HepG2 (cell line): ENCODE data around the gene TMED5. TPM values are rescaled to one million over a fixed set of nuclear protein-coding genes. Genes with fewer than 3 reads are reported as not detected.
A peak's percentile ranks its signal among the peaks of the same experiment; 100 is the strongest.

Source experiments
- BHLHE40 ChIP-seq: IDR thresholded peaks from 2 replicates; pipeline ENCODE4 v1.6.1; 2011; ENCODE audit warnings: low read length, improper control_type of control experiment
- ELF1 ChIP-seq: sonication (generic); formaldehyde crosslinking; IDR thresholded peaks from 2 replicates; pipeline ENCODE4 v1.4.0; 2020; ENCODE audit warnings: missing genetic modification reagents
- ISL2 ChIP-seq: sonication (generic); formaldehyde crosslinking; IDR thresholded peaks from 2 replicates; pipeline ENCODE4 v1.5.0; 2020; ENCODE audit warnings: missing genetic modification reagents
- KAT2B ChIP-seq: fragments of 150-350 bp; IDR thresholded peaks from 2 replicates; pipeline ENCODE4 v1.6.1; 2014; ENCODE audit warnings: low read depth, low read length, borderline replicate concordance
- MXI1 ChIP-seq: IDR thresholded peaks from 3 replicates; pipeline ENCODE4 v1.6.1; 2012; ENCODE audit warnings: low read depth, low read length, inconsistent platforms, borderline replicate concordance
- SOX13 ChIP-seq, 3 experiments: fragments of 450-650 bp in 1 of 3; sonication (generic) in 1 of 3; formaldehyde crosslinking in 1 of 3; IDR thresholded peaks in 2 of 3; conservative IDR thresholded peaks in 1 of 3; 2 replicates each; pipeline versions ENCODE4 v1.5.0 to v1.6.1; 2016 to 2020; ENCODE audit warnings: antibody characterized with exemption in 1 of 3, mild to moderate bottlenecking in 1 of 3, missing compliant biosample characterization in 1 of 3, missing genetic modification reagents in 1 of 3, moderate library complexity in 1 of 3
- TBL1XR1 ChIP-seq: fragments of 150-350 bp; IDR thresholded peaks from 2 replicates; pipeline ENCODE4 v1.6.1; 2014; ENCODE audit warnings: borderline replicate concordance, low read length; ENCODE audit not compliant: partially characterized antibody
- U2AF1 ChIP-seq: fragments of 200-400 bp; formaldehyde crosslinking; optimal IDR thresholded peaks from 2 replicates; pipeline ENCODE3; 2017; ENCODE audit warnings: mild to moderate bottlenecking, low read depth, low read length
- ZNF121 ChIP-seq: sonication (generic); formaldehyde crosslinking; IDR thresholded peaks from 2 replicates; pipeline ENCODE4 v1.5.0; 2020; ENCODE audit warnings: mild to moderate bottlenecking, missing genetic modification reagents
- ZNF558 ChIP-seq: sonication (generic); formaldehyde crosslinking; IDR thresholded peaks from 2 replicates; pipeline ENCODE4 v1.9.0; 2022; ENCODE audit warnings: mild to moderate bottlenecking, missing genetic modification reagents, borderline replicate concordance
- ZNF768 ChIP-seq: sonication (generic); formaldehyde crosslinking; IDR thresholded peaks from 2 replicates; pipeline ENCODE4 v1.4.0; 2020; ENCODE audit warnings: missing genetic modification reagents
- ZNF841 ChIP-seq: sonication (generic); formaldehyde crosslinking; IDR thresholded peaks from 2 replicates; pipeline ENCODE4 v1.8.1; 2023; ENCODE audit warnings: missing genetic modification reagents, borderline replicate concordance
- ZZZ3 ChIP-seq: sonication (generic); formaldehyde crosslinking; IDR thresholded peaks from 2 replicates; pipeline ENCODE4 v1.4.0; 2020; ENCODE audit warnings: missing genetic modification reagents, mild to moderate bottlenecking, borderline replicate concordance
- polyA plus RNA-seq, 8 experiments: library from polyadenylated mRNA; depleted of rRNA in 3 of 8; stranded (reverse) in 7 of 8; unstranded in 1 of 8; fragments of >200 nt; fragmentation: Illumina TruSeq in 4 of 8; extraction: Trizol in 4 of 8; gene quantifications; 2 replicates each; pipeline versions ENCODE4 v1.2.1 to v1.2.3, GENCODE V29; 2011 to 2016; ENCODE audit warnings: low read depth in 4 of 8, missing spikeins in 1 of 8, mixed read lengths in 1 of 8; ENCODE audit not compliant: insufficient read depth in 1 of 8
- total RNA-seq, 5 experiments: library from RNA; depleted of rRNA; stranded (reverse); fragments of >200 nt; fragmentation: Illumina TruSeq; extraction: Trizol; gene quantifications; 2 replicates each; pipeline ENCODE4 v1.2.3, GENCODE V29; 2016; ENCODE audit warnings: low read depth in 1 of 5
- TF ChIP-seq, protein P1 (sequence below): IDR thresholded peaks from 2 replicates; pipeline ENCODE4 v1.6.1; 2018; ENCODE audit warnings: missing genetic modification reagents
- TF ChIP-seq, protein P2 (sequence below): sonication (generic); formaldehyde crosslinking; IDR thresholded peaks from 2 replicates; pipeline ENCODE4 v1.4.0; 2020; ENCODE audit warnings: missing genetic modification reagents
- TF ChIP-seq, protein P3 (sequence below): sonication (generic); formaldehyde crosslinking; conservative IDR thresholded peaks from 2 replicates; pipeline ENCODE4 v1.8.0; 2022; ENCODE audit warnings: low read depth, missing genetic modification reagents
- TF ChIP-seq, protein P4 (sequence below), 2 experiments: sonication (generic) in 1 of 2; formaldehyde crosslinking in 1 of 2; IDR thresholded peaks; 2 replicates each; pipeline versions ENCODE4 v1.6.1 to v1.9.0; 2014 to 2022; ENCODE audit warnings: antibody characterized with exemption in 1 of 2, borderline replicate concordance in 1 of 2, inconsistent platforms in 1 of 2, low read depth in 1 of 2, missing genetic modification reagents in 1 of 2
- TF ChIP-seq, protein P5 (sequence below): sonication (generic); formaldehyde crosslinking; IDR thresholded peaks from 2 replicates; pipeline ENCODE4 v1.8.0; 2022; ENCODE audit warnings: mild to moderate bottlenecking, missing genetic modification reagents, moderate library complexity

TMED5 gene
- total and polyA plus RNA-seq, 2 of the 13 experiments (the other 11 are each of a cell fraction or from before 2014, with no cell fraction given) = 58.1 to 99.0 TPM

DNA sequence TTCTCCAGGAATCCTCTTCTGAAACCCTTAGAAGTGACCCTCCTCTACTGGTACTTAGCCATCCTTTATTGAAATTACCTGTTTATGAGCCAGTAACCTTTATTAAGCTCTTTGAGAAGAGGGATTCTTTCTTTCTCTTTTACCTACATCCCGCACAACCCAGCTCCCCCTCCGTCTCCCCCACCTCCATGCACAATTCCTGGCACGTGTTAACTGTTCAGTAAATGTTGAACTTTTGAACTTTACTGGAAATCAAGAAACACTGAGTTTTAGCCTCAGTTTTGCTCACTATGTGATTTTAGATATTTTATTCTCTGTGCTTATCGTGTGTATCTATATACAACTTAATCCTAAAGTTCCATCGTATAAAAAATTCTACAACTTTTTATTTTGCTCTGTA lies 1.8 kb downstream of the TMED5 start (continued):
- TF ChIP-seq, protein P1, sequence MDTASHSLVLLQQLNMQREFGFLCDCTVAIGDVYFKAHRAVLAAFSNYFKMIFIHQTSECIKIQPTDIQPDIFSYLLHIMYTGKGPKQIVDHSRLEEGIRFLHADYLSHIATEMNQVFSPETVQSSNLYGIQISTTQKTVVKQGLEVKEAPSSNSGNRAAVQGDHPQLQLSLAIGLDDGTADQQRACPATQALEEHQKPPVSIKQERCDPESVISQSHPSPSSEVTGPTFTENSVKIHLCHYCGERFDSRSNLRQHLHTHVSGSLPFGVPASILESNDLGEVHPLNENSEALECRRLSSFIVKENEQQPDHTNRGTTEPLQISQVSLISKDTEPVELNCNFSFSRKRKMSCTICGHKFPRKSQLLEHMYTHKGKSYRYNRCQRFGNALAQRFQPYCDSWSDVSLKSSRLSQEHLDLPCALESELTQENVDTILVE (CRISPR knock-in tag) = no peak
- TF ChIP-seq KAT2B = no peak
- TF ChIP-seq ISL2 (CRISPR knock-in tag) = no peak
- TF ChIP-seq ZNF841 (CRISPR knock-in tag) = no peak
- TF ChIP-seq ZNF768 (CRISPR knock-in tag) = no peak
- TF ChIP-seq BHLHE40 = peak; percentile 95
- no peak for TF ChIP-seq ZZZ3 (CRISPR knock-in tag)
- no peak for TF ChIP-seq ZNF121 (CRISPR knock-in tag)
- TF ChIP-seq SOX13 (IDR thresholded peaks at IDR 0.05) = no peak
- 0 out of 4 replicates have a peak, but pooled peaks of 1 of the 2 experiments have one; percentile 46 for TF ChIP-seq SOX13 (CRISPR knock-in tag; conservative IDR thresholded peaks at IDR 0.05 in 1 of 2, IDR thresholded peaks at IDR 0.05 in 1 of 2)
- TF ChIP-seq, protein P2, sequence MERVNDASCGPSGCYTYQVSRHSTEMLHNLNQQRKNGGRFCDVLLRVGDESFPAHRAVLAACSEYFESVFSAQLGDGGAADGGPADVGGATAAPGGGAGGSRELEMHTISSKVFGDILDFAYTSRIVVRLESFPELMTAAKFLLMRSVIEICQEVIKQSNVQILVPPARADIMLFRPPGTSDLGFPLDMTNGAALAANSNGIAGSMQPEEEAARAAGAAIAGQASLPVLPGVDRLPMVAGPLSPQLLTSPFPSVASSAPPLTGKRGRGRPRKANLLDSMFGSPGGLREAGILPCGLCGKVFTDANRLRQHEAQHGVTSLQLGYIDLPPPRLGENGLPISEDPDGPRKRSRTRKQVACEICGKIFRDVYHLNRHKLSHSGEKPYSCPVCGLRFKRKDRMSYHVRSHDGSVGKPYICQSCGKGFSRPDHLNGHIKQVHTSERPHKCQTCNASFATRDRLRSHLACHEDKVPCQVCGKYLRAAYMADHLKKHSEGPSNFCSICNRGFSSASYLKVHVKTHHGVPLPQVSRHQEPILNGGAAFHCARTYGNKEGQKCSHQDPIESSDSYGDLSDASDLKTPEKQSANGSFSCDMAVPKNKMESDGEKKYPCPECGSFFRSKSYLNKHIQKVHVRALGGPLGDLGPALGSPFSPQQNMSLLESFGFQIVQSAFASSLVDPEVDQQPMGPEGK = peak; percentile 56
- no peak for TF ChIP-seq U2AF1
- TF ChIP-seq, protein P3, sequence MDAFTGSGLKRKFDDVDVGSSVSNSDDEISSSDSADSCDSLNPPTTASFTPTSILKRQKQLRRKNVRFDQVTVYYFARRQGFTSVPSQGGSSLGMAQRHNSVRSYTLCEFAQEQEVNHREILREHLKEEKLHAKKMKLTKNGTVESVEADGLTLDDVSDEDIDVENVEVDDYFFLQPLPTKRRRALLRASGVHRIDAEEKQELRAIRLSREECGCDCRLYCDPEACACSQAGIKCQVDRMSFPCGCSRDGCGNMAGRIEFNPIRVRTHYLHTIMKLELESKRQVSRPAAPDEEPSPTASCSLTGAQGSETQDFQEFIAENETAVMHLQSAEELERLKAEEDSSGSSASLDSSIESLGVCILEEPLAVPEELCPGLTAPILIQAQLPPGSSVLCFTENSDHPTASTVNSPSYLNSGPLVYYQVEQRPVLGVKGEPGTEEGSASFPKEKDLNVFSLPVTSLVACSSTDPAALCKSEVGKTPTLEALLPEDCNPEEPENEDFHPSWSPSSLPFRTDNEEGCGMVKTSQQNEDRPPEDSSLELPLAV (CRISPR knock-in tag) = no peak
- TF ChIP-seq, protein P4, sequence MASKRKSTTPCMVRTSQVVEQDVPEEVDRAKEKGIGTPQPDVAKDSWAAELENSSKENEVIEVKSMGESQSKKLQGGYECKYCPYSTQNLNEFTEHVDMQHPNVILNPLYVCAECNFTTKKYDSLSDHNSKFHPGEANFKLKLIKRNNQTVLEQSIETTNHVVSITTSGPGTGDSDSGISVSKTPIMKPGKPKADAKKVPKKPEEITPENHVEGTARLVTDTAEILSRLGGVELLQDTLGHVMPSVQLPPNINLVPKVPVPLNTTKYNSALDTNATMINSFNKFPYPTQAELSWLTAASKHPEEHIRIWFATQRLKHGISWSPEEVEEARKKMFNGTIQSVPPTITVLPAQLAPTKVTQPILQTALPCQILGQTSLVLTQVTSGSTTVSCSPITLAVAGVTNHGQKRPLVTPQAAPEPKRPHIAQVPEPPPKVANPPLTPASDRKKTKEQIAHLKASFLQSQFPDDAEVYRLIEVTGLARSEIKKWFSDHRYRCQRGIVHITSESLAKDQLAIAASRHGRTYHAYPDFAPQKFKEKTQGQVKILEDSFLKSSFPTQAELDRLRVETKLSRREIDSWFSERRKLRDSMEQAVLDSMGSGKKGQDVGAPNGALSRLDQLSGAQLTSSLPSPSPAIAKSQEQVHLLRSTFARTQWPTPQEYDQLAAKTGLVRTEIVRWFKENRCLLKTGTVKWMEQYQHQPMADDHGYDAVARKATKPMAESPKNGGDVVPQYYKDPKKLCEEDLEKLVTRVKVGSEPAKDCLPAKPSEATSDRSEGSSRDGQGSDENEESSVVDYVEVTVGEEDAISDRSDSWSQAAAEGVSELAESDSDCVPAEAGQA (IDR thresholded peaks at IDR 0.05; ENCODE audit: low read depth) = no peak
- TF ChIP-seq, protein P4 (CRISPR knock-in tag; IDR thresholded peaks at IDR 0.05; ENCODE audit: borderline replicate concordance) = no peak
- TF ChIP-seq TBL1XR1 = peak; percentile 79
- TF ChIP-seq MXI1 = peak; percentile 13; the same call in 1 of the 3 replicates
- TF ChIP-seq ELF1 (CRISPR knock-in tag) = no peak
- TF ChIP-seq ZNF558 (CRISPR knock-in tag) = no peak
- TF ChIP-seq, protein P5, sequence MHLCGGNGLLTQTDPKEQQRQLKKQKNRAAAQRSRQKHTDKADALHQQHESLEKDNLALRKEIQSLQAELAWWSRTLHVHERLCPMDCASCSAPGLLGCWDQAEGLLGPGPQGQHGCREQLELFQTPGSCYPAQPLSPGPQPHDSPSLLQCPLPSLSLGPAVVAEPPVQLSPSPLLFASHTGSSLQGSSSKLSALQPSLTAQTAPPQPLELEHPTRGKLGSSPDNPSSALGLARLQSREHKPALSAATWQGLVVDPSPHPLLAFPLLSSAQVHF = no peak
